Keratinocyte (primary cell): ENCODE data around the gene GPX7. TPM values are rescaled to one million over a fixed set of nuclear protein-coding genes. Genes with fewer than 3 reads are reported as not detected.

Source experiments
- DNase-seq: peaks from one replicate; pipeline ENCODE4 v3.0.0-alpha.2; 2011; ENCODE audit warnings: low read depth, missing footprints, low spot score
- FAIRE-seq: peaks from 2 replicates; lab custom pipeline; 2011; peaks lifted over from hg19 to GRCh38; lab: Jason Lieb, UNC
- H2AFZ ChIP-seq: 2 replicates; pipeline ENCODE4 v1.6.0; 2012; ENCODE audit warnings: low read length, control low read depth, inconsistent platforms; ENCODE audit not compliant: control insufficient read depth
- H3K27ac ChIP-seq: 2 replicates; pipeline ENCODE4 v1.5.1; 2011; ENCODE audit warnings: low read length; ENCODE audit not compliant: control insufficient read depth, insufficient read depth
- H3K27me3 ChIP-seq: 3 replicates; pipeline ENCODE4 v1.6.0; 2011; ENCODE audit warnings: low read length; ENCODE audit not compliant: control insufficient read depth, insufficient read depth; ENCODE audit errors: extremely low read depth
- H3K36me3 ChIP-seq, 2 experiments: 2 replicates in 1 of 2; 3 replicates in 1 of 2; pipeline ENCODE4 v1.5.1; 2011; ENCODE audit warnings: low read length in 2 of 2, mild to moderate bottlenecking in 1 of 2; ENCODE audit not compliant: control insufficient read depth in 2 of 2, insufficient read depth in 2 of 2; ENCODE audit errors: extremely low read depth in 1 of 2
- H3K4me1 ChIP-seq: 3 replicates; pipeline ENCODE4 v1.5.1; 2011; ENCODE audit warnings: low read length; ENCODE audit not compliant: control insufficient read depth, insufficient read depth; ENCODE audit errors: extremely low read depth
- H3K4me2 ChIP-seq: 3 replicates; pipeline ENCODE4 v1.6.0; 2011; ENCODE audit warnings: low read depth, low read length; ENCODE audit not compliant: control insufficient read depth, insufficient read depth; ENCODE audit errors: extremely low read depth
- H3K4me3 ChIP-seq, 3 experiments: fragments of 200-600 bp in 1 of 3; sonication (generic) in 1 of 3; 2 replicates in 2 of 3; 3 replicates in 1 of 3; pipeline ENCODE4 v1.5.1; 2011 to 2016; ENCODE audit warnings: low read length in 3 of 3, mild to moderate bottlenecking in 3 of 3, control low read depth in 2 of 3, inconsistent platforms in 1 of 3, low read depth in 1 of 3, mixed read lengths in 1 of 3, mixed run types in 1 of 3, moderate library complexity in 1 of 3; ENCODE audit not compliant: control insufficient read depth in 2 of 3, insufficient read depth in 2 of 3; ENCODE audit errors: extremely low read depth in 1 of 3
- H3K79me2 ChIP-seq: 2 replicates; pipeline ENCODE4 v1.6.0; 2012; ENCODE audit warnings: low read length; ENCODE audit not compliant: control insufficient read depth, insufficient read depth
- H3K9ac ChIP-seq: 3 replicates; pipeline ENCODE4 v1.6.0; 2011; ENCODE audit warnings: low read length; ENCODE audit not compliant: control insufficient read depth, insufficient read depth; ENCODE audit errors: extremely low read depth
- H3K9me1 ChIP-seq: 3 replicates; pipeline ENCODE4 v1.6.0; 2011; ENCODE audit warnings: low read length; ENCODE audit not compliant: control insufficient read depth, insufficient read depth; ENCODE audit errors: extremely low read depth
- H3K9me3 ChIP-seq: 2 replicates; pipeline ENCODE4 v1.5.1; 2012; ENCODE audit warnings: low read depth, low read length; ENCODE audit not compliant: control insufficient read depth
- H4K20me1 ChIP-seq: 3 replicates; pipeline ENCODE4 v1.6.0; 2011; ENCODE audit warnings: low read length; ENCODE audit not compliant: control insufficient read depth, insufficient read depth; ENCODE audit errors: extremely low read depth
- EZH2 ChIP-seq: IDR thresholded peaks from one replicate; pipeline ENCODE4 v1.6.1; 2012; ENCODE audit warnings: inconsistent platforms, mild to moderate bottlenecking, low read length, moderate library complexity
- dilution Hi-C: fragments of 300-500 bp; cut with MboI; formaldehyde crosslinking; loops from one replicate; pipeline ENCODE4 v1.7.0; 2020; ENCODE audit warnings: low sequenced_read_pairs; ENCODE audit not compliant: extremely low pct_ligation_motif_present
- polyA plus RNA-seq, 5 experiments: library from polyadenylated mRNA; depleted of rRNA in 3 of 5; stranded (reverse) in 3 of 5; stranded (forward) in 1 of 5; unstranded in 1 of 5; fragments of >200 nt; gene quantifications; 1 replicate in 1 of 5; 2 replicates in 3 of 5; 3 replicates in 1 of 5; pipeline versions ENCODE4 v1.2.1 to v1.2.3, GENCODE V29; 2011 to 2012; ENCODE audit warnings: missing spikeins in 2 of 5, low read depth in 1 of 5, low replicate concordance in 1 of 5
- TF ChIP-seq, protein P1 (sequence below), 3 experiments: IDR thresholded peaks in 1 of 3; conservative IDR thresholded peaks in 1 of 3; optimal IDR thresholded peaks in 1 of 3; 2 replicates in 2 of 3; 3 replicates in 1 of 3; pipeline versions ENCODE3 to v1.5.1; 2011; ENCODE audit warnings: low read length in 3 of 3, mild to moderate bottlenecking in 3 of 3, moderate library complexity in 2 of 3, control low read depth in 1 of 3, inconsistent platforms in 1 of 3; ENCODE audit not compliant: insufficient read depth in 2 of 3; ENCODE audit errors: extremely low read depth in 1 of 3

Gene GPX7
- polyA plus RNA-seq, 1 donor (not counting 4 experiments of a cell fraction or from before 2014, with no cell fraction given) = 0.49 TPM

DNA sequence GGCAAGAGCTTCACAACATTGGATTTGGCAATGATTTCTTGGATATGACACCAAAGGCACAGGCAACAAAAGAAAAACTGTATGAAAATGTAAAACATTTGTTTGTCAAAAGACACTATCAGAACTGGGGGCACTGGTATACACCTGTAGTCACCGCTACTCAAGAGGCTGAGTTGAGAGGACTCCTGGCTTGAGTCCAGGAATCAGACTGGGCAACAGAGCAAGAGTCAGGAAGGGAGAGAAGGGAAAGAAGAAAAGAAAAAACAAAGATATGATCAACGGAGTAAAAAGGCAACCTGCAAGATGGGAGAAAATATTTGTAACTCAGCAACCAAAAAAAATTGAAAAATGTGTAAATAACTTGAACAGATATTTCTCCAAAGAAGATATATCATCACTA is 43.2 kb upstream of the GPX7 start:
- FAIRE-seq (no peak), DNase-seq (no peak)
- dilution Hi-C loops = no loop called here
- Histone ChIP-seq H3K27me3 (no peaks in the 10 kb centered on the region), H3K4me3 (no peak overlapping the region), H3K4me1 (peaks cover 20% of the 10 kb centered on the region), H3K9me3 (no peaks in the 10 kb centered on the region), H3K79me2 (no peaks in the 10 kb centered on the region), H3K9ac (no peak overlapping the region), H3K27ac (no peak overlapping the region), H2AFZ (no peak overlapping the region), H3K4me2 (no peak overlapping the region), H3K9me1 (no peaks in the 10 kb centered on the region), H3K36me3 (no peaks in the 10 kb centered on the region), H4K20me1 (no peaks in the 10 kb centered on the region)
- TF ChIP-seq EZH2 = no peak
- TF ChIP-seq, protein P1, sequence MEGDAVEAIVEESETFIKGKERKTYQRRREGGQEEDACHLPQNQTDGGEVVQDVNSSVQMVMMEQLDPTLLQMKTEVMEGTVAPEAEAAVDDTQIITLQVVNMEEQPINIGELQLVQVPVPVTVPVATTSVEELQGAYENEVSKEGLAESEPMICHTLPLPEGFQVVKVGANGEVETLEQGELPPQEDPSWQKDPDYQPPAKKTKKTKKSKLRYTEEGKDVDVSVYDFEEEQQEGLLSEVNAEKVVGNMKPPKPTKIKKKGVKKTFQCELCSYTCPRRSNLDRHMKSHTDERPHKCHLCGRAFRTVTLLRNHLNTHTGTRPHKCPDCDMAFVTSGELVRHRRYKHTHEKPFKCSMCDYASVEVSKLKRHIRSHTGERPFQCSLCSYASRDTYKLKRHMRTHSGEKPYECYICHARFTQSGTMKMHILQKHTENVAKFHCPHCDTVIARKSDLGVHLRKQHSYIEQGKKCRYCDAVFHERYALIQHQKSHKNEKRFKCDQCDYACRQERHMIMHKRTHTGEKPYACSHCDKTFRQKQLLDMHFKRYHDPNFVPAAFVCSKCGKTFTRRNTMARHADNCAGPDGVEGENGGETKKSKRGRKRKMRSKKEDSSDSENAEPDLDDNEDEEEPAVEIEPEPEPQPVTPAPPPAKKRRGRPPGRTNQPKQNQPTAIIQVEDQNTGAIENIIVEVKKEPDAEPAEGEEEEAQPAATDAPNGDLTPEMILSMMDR (optimal IDR thresholded peaks at IDR 0.05 in 1 of 3, IDR thresholded peaks at IDR 0.05 in 1 of 3, conservative IDR thresholded peaks at IDR 0.05 in 1 of 3; ENCODE audit: extremely low read depth in 1 of 3, insufficient read depth in 2 of 3, low read length in 3 of 3) = no peak

DNA sequence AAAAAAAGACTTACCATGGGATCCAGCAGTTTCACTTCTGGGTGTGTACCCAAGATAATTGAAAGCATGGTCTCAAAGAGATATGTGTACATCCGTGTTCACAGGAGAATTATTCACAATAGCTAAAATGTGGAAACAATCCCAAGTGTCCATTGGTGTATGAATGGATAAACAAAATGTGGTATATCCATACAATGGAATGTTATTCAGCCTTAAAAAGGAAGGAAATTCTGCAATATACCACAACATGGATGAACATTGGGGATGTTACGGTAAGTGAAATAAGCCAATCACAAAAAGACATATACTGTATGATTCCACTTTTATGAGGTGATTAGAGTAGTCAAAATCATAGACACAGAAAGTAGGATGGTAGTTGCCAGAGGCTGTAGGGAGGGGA is 42.3 kb upstream of the GPX7 start:
- no peak overlapping the region for H3K4me3 ChIP-seq
- TF ChIP-seq, protein P1 (optimal IDR thresholded peaks at IDR 0.05 in 1 of 3, IDR thresholded peaks at IDR 0.05 in 1 of 3, conservative IDR thresholded peaks at IDR 0.05 in 1 of 3; ENCODE audit: extremely low read depth in 1 of 3, insufficient read depth in 2 of 3, low read length in 3 of 3) = no peak
- TF ChIP-seq EZH2 = no peak
- DNase-seq (no peak), FAIRE-seq (no peak)
- H3K9me3 ChIP-seq = no peaks in the 10 kb centered on the region
- no peaks in the 10 kb centered on the region for H3K27me3 ChIP-seq
- H4K20me1 ChIP-seq = no peaks in the 10 kb centered on the region
- peaks cover 13% of the 10 kb centered on the region for H3K4me1 ChIP-seq
- no peak overlapping the region for H3K4me2 ChIP-seq
- H3K9me1 ChIP-seq = no peaks in the 10 kb centered on the region
- H3K27ac ChIP-seq = no peak overlapping the region
- H3K79me2 ChIP-seq = no peaks in the 10 kb centered on the region
- no peaks in the 10 kb centered on the region for H3K36me3 ChIP-seq
- no peak overlapping the region for H3K9ac ChIP-seq
- no peak overlapping the region for H2AFZ ChIP-seq
- dilution Hi-C loops = no loop called here
